ENCODE results near the gene DCBLD2. TPM values are rescaled to one million over a fixed set of nuclear protein-coding genes. Genes with fewer than 3 reads are reported as not detected.

DCBLD2 gene
- total RNA-seq, 1 experiment from 2014 or later: 265 TPM

- no peak for ATAC-seq
- no peak overlapping the region for H3K4me2 ChIP-seq (ENCODE audit: low read length)
- H3K79me2 ChIP-seq (ENCODE audit: low read length): 0 out of 2 replicates have a peak, but pooled peaks cover 7% of the 10 kb centered on the region
Observed at GRCh38 chr3:98811048-98811447, 90.4 kb downstream of the DCBLD2 start.

GRCh38 chr3:98809557-98809956 lies 91.9 kb downstream of the DCBLD2 start:
- BruUV-seq (replicated peaks): no TSS peak
- H3K9ac ChIP-seq (ENCODE audit: low read length): no peak overlapping the region
- H3K27me3 ChIP-seq (ENCODE audit: low read length): no peaks in the 10 kb centered on the region
- DNase-seq (no peak), ATAC-seq (no peak)
- TF ChIP-seq, protein P1, sequence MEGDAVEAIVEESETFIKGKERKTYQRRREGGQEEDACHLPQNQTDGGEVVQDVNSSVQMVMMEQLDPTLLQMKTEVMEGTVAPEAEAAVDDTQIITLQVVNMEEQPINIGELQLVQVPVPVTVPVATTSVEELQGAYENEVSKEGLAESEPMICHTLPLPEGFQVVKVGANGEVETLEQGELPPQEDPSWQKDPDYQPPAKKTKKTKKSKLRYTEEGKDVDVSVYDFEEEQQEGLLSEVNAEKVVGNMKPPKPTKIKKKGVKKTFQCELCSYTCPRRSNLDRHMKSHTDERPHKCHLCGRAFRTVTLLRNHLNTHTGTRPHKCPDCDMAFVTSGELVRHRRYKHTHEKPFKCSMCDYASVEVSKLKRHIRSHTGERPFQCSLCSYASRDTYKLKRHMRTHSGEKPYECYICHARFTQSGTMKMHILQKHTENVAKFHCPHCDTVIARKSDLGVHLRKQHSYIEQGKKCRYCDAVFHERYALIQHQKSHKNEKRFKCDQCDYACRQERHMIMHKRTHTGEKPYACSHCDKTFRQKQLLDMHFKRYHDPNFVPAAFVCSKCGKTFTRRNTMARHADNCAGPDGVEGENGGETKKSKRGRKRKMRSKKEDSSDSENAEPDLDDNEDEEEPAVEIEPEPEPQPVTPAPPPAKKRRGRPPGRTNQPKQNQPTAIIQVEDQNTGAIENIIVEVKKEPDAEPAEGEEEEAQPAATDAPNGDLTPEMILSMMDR (conservative IDR thresholded peaks at IDR 0.05; ENCODE audit: low read depth, low read length): no peak
- TF ChIP-seq EZH2phosphoT487 (IDR thresholded peaks at IDR 0.05; ENCODE audit: borderline replicate concordance, low read length) (no peak), EZH2 (IDR thresholded peaks at IDR 0.05; ENCODE audit: low read length, unreplicated experiment) (no peak)
- no peak overlapping the region for H3K4me3 ChIP-seq (ENCODE audit: low read length)
- H3K27ac ChIP-seq (ENCODE audit: low read length): no peak overlapping the region
- 0 out of 2 replicates have a peak, but pooled peaks cover 4% of the 10 kb centered on the region for H3K79me2 ChIP-seq (ENCODE audit: low read length)
- H3K9me3 ChIP-seq (ENCODE audit: low read length): no peaks in the 10 kb centered on the region
- CTCF ChIA-PET: no interaction called here
- H2AFZ ChIP-seq (ENCODE audit: low read length): no peak overlapping the region
- peaks cover 8% of the 10 kb centered on the region for H3F3A ChIP-seq (ENCODE audit: low read length, unreplicated experiment)
- H4K20me1 ChIP-seq (ENCODE audit: low read length): peaks cover 5% of the 10 kb centered on the region; the same call in 1 of the 2 replicates
- H3K36me3 ChIP-seq (ENCODE audit: low read depth, low read length): peaks cover 88% of the 10 kb centered on the region
- peaks cover 27% of the 10 kb centered on the region for H3K4me1 ChIP-seq (ENCODE audit: insufficient read depth, low read length)
- no peaks in the 10 kb centered on the region for H3K9me2 ChIP-seq (replicated peaks; ENCODE audit: low read length)
- intact Hi-C loops (cut with micrococcal nuclease): no loop called here
- no peak overlapping the region for H3K4me2 ChIP-seq (ENCODE audit: low read length)
- POLR2A ChIA-PET (ENCODE audit: unreplicated experiment): no interaction called here

More at GRCh38 chr3:98811048-98811447, 90.4 kb downstream of the DCBLD2 start:
- ChIA-PET CTCF (no interaction called here), POLR2A (ENCODE audit: unreplicated experiment) (no interaction called here)
- no peaks in the 10 kb centered on the region for H3K27me3 ChIP-seq (ENCODE audit: low read length)
- no peak overlapping the region for H3K27ac ChIP-seq (ENCODE audit: low read length)
- DNase-seq: no peak
- H3K4me3 ChIP-seq (ENCODE audit: low read length): no peak overlapping the region
- intact Hi-C loops (cut with micrococcal nuclease): loop anchor here (10.0 kb wide), 1 partner anchor 364 kb away; no protein-coding TSS in a partner anchor
- H2AFZ ChIP-seq (ENCODE audit: low read length): no peak overlapping the region
- H3K4me1 ChIP-seq (ENCODE audit: insufficient read depth, low read length): peaks cover 42% of the 10 kb centered on the region
- H3K9ac ChIP-seq (ENCODE audit: low read length): no peak overlapping the region
- H3F3A ChIP-seq (ENCODE audit: low read length, unreplicated experiment): peaks cover 7% of the 10 kb centered on the region
- TF ChIP-seq EZH2phosphoT487 (IDR thresholded peaks at IDR 0.05; ENCODE audit: borderline replicate concordance, low read length) (no peak), EZH2 (IDR thresholded peaks at IDR 0.05; ENCODE audit: low read length, unreplicated experiment) (no peak)
- TF ChIP-seq, protein P1 (conservative IDR thresholded peaks at IDR 0.05; ENCODE audit: low read depth, low read length): no peak
- no peaks in the 10 kb centered on the region for H3K9me3 ChIP-seq (ENCODE audit: low read length)
- H4K20me1 ChIP-seq (ENCODE audit: low read length): peaks cover 7% of the 10 kb centered on the region; the same call in 1 of the 2 replicates
- H3K36me3 ChIP-seq (ENCODE audit: low read depth, low read length): peaks cover 86% of the 10 kb centered on the region
- BruUV-seq (replicated peaks): no TSS peak
- no peaks in the 10 kb centered on the region for H3K9me2 ChIP-seq (replicated peaks; ENCODE audit: low read length)

- H3K36me3 ChIP-seq (ENCODE audit: low read depth, low read length): peaks cover 77% of the 10 kb centered on the region
- 0 out of 2 replicates have a peak overlapping the region, but pooled peaks have one; percentile 19 for H3K27ac ChIP-seq (ENCODE audit: low read length)
- H3K4me2 ChIP-seq (ENCODE audit: low read length): no peak overlapping the region
- H3K79me2 ChIP-seq (ENCODE audit: low read length): 0 out of 2 replicates have a peak, but pooled peaks cover 4% of the 10 kb centered on the region
- ChIA-PET POLR2A (ENCODE audit: unreplicated experiment) (no interaction called here), CTCF (no interaction called here)
- H3F3A ChIP-seq (ENCODE audit: low read length, unreplicated experiment): peaks cover 8% of the 10 kb centered on the region
- H3K27me3 ChIP-seq (ENCODE audit: low read length): no peaks in the 10 kb centered on the region
- no TSS peak for BruUV-seq (replicated peaks)
- no peak overlapping the region for H3K4me3 ChIP-seq (ENCODE audit: low read length)
- DNase-seq: no peak
- H4K20me1 ChIP-seq (ENCODE audit: low read length): peaks cover 4% of the 10 kb centered on the region; the same call in 1 of the 2 replicates
- H3K9ac ChIP-seq (ENCODE audit: low read length): no peak overlapping the region
- TF ChIP-seq EZH2 (IDR thresholded peaks at IDR 0.05; ENCODE audit: low read length, unreplicated experiment) (no peak), EZH2phosphoT487 (IDR thresholded peaks at IDR 0.05; ENCODE audit: borderline replicate concordance, low read length) (no peak)
- TF ChIP-seq, protein P1 (conservative IDR thresholded peaks at IDR 0.05; ENCODE audit: low read depth, low read length): no peak
- peaks cover 20% of the 10 kb centered on the region for H3K4me1 ChIP-seq (ENCODE audit: insufficient read depth, low read length)
- no peak overlapping the region for H2AFZ ChIP-seq (ENCODE audit: low read length)
- no peaks in the 10 kb centered on the region for H3K9me2 ChIP-seq (replicated peaks; ENCODE audit: low read length)
- ATAC-seq: no peak
- H3K9me3 ChIP-seq (ENCODE audit: low read length): no peaks in the 10 kb centered on the region
- intact Hi-C loops (cut with micrococcal nuclease): no loop called here
Observed at GRCh38 chr3:98808071-98808470, 93.4 kb downstream of the DCBLD2 start.
